ENCODE data around the gene GPR161.

GPR161 gene

GRCh38 chr1:168148916-168149315, 12.2 kb upstream of the GPR161 start:
- DNase-seq (ENCODE audit: low read depth in 2 of 3, low spot score in 1 of 3), result no peak

GRCh38 chr1:168146626-168147025, 9.9 kb upstream of the GPR161 start:
- DNase-seq (ENCODE audit: low read depth in 2 of 3, low spot score in 1 of 3), result no peak

DNA sequence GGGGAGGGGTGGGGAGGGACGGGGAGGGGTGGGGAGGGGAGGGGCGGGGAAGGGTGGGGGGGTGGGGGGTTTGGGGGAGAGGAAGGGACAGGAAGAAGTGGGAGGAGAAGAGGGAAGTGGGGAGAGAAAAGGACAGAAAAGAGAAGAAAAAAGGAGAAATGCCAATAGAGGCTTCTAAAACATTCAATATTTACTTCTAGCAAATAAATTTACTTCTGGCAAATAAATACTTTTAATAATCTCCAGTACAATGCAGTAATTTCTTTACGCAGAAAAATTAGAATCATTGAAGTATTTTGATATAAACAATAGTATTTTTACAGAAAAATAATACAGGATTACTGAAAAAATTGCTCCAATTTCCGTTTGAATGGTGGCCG, 9.4 kb upstream of the GPR161 start:
- DNase-seq (ENCODE audit: low read depth in 2 of 3, low spot score in 1 of 3), result no peak

DNA sequence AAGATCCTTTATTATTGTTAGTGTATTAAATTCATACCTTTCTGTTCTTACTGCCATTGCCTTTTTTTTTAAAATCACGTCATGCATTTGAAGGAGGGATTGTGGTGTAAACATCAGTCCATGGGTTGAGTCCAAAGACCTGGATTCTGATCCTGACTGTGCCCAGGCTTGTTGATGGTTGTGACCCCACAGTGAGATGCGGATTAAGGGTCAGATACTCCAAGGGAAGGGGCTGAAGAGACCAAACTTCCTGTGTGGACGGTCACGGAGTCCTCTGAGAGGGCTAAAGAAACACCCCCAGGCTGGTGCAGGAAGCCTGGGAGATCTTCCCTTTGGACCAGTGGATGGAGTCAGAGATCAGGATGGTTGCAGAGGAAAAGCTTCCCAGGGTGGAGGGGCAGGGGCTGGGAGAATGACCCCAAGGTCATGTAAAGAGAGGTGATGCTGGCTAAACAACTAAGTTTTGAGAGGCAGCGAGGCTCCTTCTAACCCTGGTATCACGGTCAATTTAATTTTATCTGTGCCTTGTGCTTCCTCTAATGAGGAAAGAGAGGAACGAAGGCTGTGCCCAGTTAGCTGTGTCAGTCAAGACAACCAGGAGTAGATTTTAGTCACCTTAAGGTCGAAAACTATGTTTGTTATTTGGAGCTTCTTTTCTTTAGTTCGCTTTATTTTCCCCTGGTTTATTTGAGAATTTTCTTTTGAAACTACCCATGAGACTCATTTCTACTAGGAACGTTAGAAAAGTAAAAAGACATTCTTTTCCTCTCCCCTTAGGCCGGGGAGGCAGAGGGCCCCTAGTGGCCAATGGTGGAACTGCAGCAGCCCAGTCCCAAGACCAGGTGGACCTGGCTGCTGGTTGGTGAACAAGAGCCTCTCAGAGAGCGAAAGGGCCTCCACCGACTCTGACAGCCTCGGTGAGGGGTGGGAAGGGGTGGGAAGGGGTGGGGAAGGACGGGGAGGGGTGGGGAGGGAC, 8.7 kb upstream of the GPR161 start:
- DNase-seq (ENCODE audit: low read depth in 2 of 3, low spot score in 1 of 3), result peak; percentile 78 to 93 (median 83)

DNA sequence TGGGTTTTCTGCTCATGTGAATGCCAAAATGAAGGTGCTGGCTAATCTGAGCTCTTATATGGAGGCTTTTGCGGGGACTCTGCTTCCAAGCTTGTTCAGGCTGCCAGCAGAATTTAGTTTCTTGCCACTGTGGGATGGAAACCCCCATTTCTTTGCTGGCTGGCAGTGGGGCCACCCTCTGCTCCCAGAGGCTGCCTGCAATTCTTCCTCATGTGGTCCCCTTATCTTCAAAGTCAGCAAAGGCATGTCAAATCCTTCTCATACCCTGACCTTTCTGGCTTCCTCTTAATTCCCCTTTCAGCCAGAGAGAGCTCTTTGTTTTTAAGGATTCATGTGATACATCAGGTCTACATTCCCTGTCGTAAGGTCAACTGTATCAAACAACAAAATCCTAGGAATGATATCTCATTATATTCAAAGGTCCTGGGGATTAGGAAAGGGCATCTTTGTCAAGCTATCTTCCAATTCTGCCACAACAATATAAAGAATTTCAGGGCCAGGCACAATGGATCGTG, 5.2 kb upstream of the GPR161 start:
- no peak for DNase-seq (ENCODE audit: low read depth in 2 of 3, low spot score in 1 of 3)

DNA sequence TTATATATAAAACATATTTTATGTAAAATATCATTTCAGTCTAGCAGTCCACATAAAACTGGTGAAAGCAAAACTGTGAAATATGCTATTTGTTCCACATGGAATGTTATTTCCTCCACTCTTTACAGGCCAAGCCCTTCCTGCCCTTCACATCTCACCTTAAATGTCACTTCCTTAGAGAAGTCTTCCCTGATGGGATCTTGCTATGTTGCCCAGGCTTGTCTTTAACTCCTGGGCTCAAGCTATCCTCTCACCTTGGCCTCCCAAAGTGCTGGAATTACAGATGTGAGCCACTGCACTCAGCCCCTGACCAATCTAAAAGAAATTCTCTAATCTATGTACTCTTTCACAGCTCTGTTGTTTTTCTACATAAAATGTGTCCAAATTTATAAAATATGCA, 2.3 kb upstream of the GPR161 start:
- DNase-seq (ENCODE audit: low read depth in 2 of 3, low spot score in 1 of 3), result no peak

DNA sequence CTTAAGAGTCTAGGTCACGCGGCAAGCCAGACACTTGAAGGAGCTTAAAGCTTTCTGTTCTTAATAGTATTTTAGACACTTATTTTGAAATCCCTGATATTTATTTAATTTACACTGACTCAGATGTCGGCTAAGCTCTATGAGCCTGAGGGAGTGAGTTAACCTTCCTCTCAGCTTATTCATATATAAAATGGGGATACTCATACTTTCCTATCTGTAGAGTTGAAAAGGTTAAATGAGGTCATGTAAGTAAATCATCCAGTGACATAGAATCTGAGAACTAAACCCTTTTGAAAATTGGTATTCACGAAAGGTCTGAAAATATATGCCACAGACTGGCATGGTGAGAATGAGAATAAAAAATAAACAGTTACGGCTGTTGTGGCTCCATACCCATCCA, 1.4 kb upstream of the GPR161 start:
- no peak for DNase-seq (ENCODE audit: low read depth in 2 of 3, low spot score in 1 of 3)

GRCh38 chr1:168137515-168137821, 738 bp upstream of the GPR161 start:
- DNase-seq (ENCODE audit: low read depth in 2 of 3, low spot score in 1 of 3), result peak in 1 of 3 donors; percentile 5

DNA sequence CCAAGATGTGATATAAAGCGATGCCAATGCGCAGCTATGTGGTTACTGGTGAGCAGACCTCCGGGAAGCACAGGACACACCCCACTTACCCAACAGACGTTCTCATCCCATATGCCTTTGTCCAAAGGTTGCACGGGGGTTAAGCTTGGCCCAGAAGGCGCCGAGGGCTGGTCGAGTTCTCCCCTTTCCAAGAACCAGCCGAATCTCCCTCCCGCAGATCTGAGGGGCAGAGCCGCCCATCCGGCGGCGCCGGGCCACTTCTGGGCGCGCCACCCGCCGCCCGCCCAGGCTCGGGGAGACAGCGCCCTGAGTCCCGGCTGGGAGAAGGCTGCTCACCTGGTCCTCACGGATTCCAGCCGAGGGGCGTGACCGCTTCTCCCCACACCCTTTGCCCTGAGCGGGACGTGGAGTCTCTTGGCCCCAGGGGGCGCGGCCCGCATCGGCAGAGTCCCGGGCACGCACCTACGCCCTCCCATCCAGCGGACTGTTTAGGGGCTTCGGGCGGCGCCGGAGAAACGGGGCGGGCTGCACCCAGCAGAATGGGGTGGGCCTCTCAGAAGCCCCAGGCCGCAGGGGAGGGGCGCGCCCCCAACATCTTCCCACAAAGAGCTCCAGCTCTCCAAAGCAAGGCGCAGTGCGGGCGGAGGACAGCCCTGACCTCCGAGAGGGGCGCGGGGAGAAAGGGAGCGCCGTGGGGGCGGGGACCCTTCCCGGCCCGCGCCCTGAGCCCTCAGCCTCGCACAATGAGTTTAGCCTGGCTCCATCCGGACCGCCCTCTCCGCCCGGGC, 615 bp downstream of the GPR161 start:
- peak in 1 of 3 donors; percentile 3 for DNase-seq (ENCODE audit: low read depth in 2 of 3, low spot score in 1 of 3)

GRCh38 chr1:168135116-168135920, 1.4 kb downstream of the GPR161 start:
- DNase-seq (ENCODE audit: low read depth in 2 of 3, low spot score in 1 of 3), result no peak

DNA sequence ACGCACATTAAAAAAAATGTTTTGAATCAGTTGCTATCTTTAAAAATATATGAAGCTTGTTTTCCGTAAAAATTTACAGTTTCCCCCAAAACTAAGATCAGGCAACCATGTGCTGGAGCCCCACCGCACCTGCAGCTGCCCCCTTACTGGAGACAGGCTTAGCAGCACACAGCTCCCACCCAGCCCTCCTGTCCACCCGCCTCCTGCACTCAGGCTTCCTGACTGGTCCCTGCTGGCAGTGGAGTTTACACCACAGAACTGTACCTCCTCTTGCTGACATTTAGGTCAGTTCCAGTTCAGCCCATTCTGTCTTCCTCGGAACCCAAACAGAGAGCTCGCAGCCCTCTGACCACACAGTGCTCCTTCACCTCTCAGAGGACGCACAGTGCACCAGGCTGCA, 2.1 kb downstream of the GPR161 start:
- no peak for DNase-seq (ENCODE audit: low read depth in 2 of 3, low spot score in 1 of 3)

GRCh38 chr1:168134132-168134531, 2.6 kb downstream of the GPR161 start:
- DNase-seq (ENCODE audit: low read depth in 2 of 3, low spot score in 1 of 3), result no peak

- no peak for DNase-seq (ENCODE audit: low read depth in 2 of 3, low spot score in 1 of 3)
Measured at GRCh38 chr1:168129933-168130332, 6.8 kb downstream of the GPR161 start.

- DNase-seq (ENCODE audit: low read depth in 2 of 3, low spot score in 1 of 3), result no peak
Measured at GRCh38 chr1:168127503-168127902, 9.2 kb downstream of the GPR161 start.

DNA sequence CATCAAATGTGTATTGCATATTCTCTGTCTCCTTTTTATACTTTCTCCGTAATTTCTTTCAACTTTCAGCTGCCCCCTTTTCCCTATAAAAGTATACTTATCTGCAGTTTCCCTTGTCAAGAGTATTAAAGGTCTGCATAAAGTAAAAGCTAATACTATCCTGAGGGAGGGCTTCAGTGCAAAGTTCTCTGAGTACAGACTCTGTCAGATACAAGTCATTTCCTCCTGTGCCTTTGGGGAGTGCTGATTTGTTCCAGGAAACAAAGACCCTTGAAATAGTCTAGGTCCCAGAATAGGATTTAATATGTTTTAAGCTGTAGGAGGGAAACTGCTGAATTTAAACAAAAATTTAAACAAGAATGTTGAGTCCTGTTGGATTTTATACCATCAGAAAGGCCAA, 11.7 kb downstream of the GPR161 start:
- DNase-seq (ENCODE audit: low read depth in 2 of 3, low spot score in 1 of 3), result no peak

DNA sequence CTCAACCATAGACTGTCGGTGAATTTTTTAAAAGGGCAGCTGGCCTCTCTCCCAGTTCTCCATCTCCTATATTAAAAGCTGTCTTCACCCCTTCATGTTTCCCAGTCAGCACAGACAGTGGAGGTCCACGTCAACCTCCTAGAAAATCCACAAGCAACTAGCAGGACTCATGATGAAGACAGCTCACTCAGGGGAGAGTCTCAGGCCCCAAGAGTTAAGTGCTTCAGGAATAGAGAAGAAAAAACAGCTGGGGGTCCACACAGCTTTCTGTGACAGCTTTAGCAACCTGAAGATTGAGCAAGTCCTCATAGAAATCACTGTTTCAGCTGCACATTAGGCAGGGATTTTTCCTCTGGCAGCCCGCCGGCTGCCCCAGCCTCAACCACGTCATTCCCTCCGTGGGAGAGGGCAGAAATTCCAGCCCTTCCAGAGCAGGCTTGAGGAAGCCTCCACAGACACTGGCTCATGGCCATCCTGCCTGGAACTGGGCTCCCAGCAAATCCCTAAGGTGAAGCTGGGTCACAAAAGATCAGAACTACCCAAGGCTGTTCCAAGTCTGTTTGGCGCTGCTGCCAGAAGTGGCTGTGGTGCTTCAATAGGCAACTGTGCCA, 15.2 kb downstream of the GPR161 start:
- DNase-seq (ENCODE audit: low read depth in 2 of 3, low spot score in 1 of 3), result no peak

- DNase-seq (ENCODE audit: low read depth in 2 of 3, low spot score in 1 of 3), result no peak
Measured at GRCh38 chr1:168119750-168120149, 17.0 kb downstream of the GPR161 start.

DNA sequence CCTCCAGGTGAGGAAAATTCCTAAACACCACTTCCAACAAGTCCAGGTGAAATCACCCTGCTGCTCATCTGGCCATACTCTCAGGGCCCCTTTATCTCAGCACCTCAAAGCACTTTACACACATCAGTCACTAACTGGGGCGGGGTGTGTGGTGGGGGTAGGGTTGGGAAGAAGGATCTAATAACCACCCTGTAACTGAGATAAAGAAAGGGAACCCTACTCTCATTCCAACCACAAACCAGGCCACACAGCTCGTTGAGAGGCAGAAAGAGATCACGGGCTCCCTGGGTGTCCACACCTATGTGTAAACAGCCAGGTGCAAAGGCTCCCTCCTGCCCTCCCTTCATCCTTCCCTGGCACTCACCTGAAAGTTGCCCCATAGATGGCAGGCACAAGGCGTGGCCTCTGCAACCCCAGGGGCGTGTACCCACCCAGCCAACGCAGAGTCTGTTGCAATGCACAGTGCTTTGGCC, 20.4 kb downstream of the GPR161 start:
- no peak for DNase-seq (ENCODE audit: low read depth in 2 of 3, low spot score in 1 of 3)

GRCh38 chr1:168114845-168115244, 21.9 kb downstream of the GPR161 start:
- DNase-seq (ENCODE audit: low read depth in 2 of 3, low spot score in 1 of 3), result no peak

DNA sequence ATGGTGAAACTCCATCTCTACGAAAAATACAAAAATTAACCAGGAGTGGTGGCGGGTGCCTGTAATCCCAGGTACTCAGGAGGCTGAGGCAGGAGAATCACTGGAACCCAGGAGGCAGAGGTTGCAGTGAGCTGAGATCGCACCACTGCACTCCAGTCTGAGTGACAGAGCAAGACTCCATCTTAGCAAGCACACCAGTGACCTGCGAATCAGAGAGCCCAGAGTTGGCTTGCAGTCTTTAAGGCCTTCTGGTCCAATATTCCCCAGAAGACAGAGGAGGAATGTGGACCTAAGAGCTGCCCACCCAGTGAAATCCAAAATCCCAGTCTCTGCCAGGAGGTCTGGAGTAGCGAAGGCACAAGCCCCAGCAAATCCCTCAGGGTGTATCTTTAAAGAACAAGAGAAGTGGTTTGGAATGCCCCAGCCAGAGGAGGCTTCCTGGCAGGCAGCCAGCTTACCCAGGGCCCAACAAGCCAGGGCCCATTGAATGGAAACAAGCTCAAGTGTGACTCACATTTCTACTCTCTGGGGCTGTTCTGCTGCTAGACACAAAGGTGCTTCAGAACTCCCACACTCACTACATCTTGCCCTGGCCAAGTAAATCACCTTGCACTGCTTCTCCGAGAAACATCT, 23.9 kb downstream of the GPR161 start:
- peak; percentile 35 to 51 (median 45) for DNase-seq (ENCODE audit: low read depth in 2 of 3, low spot score in 1 of 3)

Measured in stimulated activated CD4-positive, alpha-beta T cell treated with anti-CD3 and anti-CD28 coated beads, Interleukin-12 subunit alpha, Interleukin-12 subunit beta, amount 100 ng/mL, for 48 hours (primary cell).